Measurements from ENCODE around the gene RAB2B.
A peak's percentile ranks its signal among the peaks of the same experiment; 100 is the strongest.

The RAB2B gene

DNA sequence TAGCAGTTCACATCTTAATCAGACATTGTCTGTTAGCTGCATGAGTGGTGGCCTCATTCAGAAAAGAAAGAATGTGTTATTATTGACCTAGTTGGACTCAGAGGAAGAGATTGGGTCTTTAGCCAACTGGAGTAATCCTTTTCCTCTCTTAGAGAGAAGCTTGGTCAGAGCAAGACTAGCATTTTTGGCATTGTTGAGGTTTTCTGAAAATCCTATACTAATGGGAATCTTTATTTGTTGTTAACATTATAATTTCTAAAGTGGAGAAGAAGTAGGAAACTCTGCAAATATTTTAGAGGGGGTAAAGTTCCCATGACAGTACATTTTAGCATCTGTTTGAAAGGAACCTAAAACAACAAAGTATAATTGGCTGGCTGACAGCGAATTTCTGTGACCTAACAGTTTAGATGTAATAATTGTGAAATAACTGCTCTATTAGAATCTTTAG, 9.9 kb upstream of the RAB2B start:
- DNase-seq (ENCODE audit: low read depth, low spot score) = peak; percentile 62
- no peak for TF ChIP-seq CTCF (IDR thresholded peaks at IDR 0.05; ENCODE audit: low read depth, low read length)

GRCh38 chr14:21476523-21476924, 235 bp downstream of the RAB2B start:
- no peak for TF ChIP-seq CTCF (IDR thresholded peaks at IDR 0.05; ENCODE audit: low read depth, low read length)
- peak overlapping the region; percentile 90 for H3K4me3 ChIP-seq (ENCODE audit: low read depth, low read length)
- no peak for DNase-seq (ENCODE audit: low read depth, low spot score)
- in situ Hi-C loops (cut with HindIII; ENCODE audit: low sequenced_read_pairs) = no loop called here

More for the DNA sequence above, 9.9 kb upstream of the RAB2B start:
- in situ Hi-C loops (cut with HindIII; ENCODE audit: low sequenced_read_pairs) = no loop called here
- no peak overlapping the region for H3K4me3 ChIP-seq (ENCODE audit: low read depth, low read length)

GRCh38 chr14:21475767-21476522, 814 bp downstream of the RAB2B start:
- TF ChIP-seq CTCF (IDR thresholded peaks at IDR 0.05; ENCODE audit: low read depth, low read length) = no peak
- DNase-seq (ENCODE audit: low read depth, low spot score) = no peak

DNA sequence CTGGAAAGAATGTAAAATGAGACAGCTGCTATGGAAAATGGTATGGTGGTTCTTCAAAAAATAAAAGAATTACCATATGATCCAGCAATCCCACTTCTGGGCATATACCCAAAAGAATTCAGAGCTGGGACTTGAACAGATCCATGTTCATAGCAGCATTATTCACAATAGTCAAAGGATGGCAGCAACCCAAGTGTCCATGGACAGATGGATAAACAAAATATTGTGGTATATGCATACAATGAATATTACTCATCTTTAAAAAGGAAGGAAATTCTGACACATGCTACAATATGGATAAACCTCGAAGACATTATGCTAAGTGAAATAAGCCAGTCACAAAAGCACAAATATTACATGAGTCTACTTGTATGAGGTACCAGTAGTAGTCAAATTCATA, 9.1 kb downstream of the RAB2B start:
- in situ Hi-C loops (cut with HindIII; ENCODE audit: low sequenced_read_pairs) = no loop called here
- DNase-seq (ENCODE audit: low read depth, low spot score) = peak; percentile 51
- H3K4me3 ChIP-seq (ENCODE audit: low read depth, low read length) = no peak overlapping the region
- no peak for TF ChIP-seq CTCF (IDR thresholded peaks at IDR 0.05; ENCODE audit: low read depth, low read length)

More at GRCh38 chr14:21475767-21476522, 814 bp downstream of the RAB2B start:
- peak overlapping the region; percentile 90 for H3K4me3 ChIP-seq (ENCODE audit: low read depth, low read length)
- in situ Hi-C loops (cut with HindIII; ENCODE audit: low sequenced_read_pairs) = no loop called here

GRCh38 chr14:21455912-21456667, 20.7 kb downstream of the RAB2B start, which contains the start of gene CHD8:
TSS of gene CHD8 (minus strand) at chr14:21456123. CDS start at chr14:21431643, 24,480 bp downstream.
- DNase-seq (ENCODE audit: low read depth, low spot score) = peak; percentile 100
- H3K4me3 ChIP-seq (ENCODE audit: low read depth, low read length) = peak within 1 kb of the TSS; percentile 96
- TF ChIP-seq CTCF (IDR thresholded peaks at IDR 0.05; ENCODE audit: low read depth, low read length) = peak; percentile 53
- in situ Hi-C loops (cut with HindIII; ENCODE audit: low sequenced_read_pairs) = no loop called here

- H3K4me3 ChIP-seq (ENCODE audit: low read depth, low read length) = peak overlapping the region; percentile 96
- in situ Hi-C loops (cut with HindIII; ENCODE audit: low sequenced_read_pairs) = no loop called here
- no peak for TF ChIP-seq CTCF (IDR thresholded peaks at IDR 0.05; ENCODE audit: low read depth, low read length)
- DNase-seq (ENCODE audit: low read depth, low spot score) = no peak
These were observed 21.2 kb downstream of the RAB2B start for GRCh38 chr14:21455592-21455911.
